ENCODE measurements around the gene SDK1. TPM values are rescaled to one million over a fixed set of nuclear protein-coding genes. Genes with fewer than 3 reads are reported as not detected.

The SDK1 gene
- total RNA-seq, 2 donors from 2014 or later: 19.8 to 32.4 TPM

- H3K27me3 ChIP-seq: no peaks in the 10 kb centered on the region
- DNase-seq (no peak), ATAC-seq (no peak)
- H3K36me3 ChIP-seq (replicated peaks in 1 of 2; ENCODE audit: insufficient read depth in 1 of 2, low read depth in 2 of 2): no peaks in the 10 kb centered on the region
- 82 to 88% methylated on average over 3 of the region's 3 CpGs for WGBS, 2 donors
- H3K27ac ChIP-seq: no peak overlapping the region
- TF ChIP-seq, protein P1, sequence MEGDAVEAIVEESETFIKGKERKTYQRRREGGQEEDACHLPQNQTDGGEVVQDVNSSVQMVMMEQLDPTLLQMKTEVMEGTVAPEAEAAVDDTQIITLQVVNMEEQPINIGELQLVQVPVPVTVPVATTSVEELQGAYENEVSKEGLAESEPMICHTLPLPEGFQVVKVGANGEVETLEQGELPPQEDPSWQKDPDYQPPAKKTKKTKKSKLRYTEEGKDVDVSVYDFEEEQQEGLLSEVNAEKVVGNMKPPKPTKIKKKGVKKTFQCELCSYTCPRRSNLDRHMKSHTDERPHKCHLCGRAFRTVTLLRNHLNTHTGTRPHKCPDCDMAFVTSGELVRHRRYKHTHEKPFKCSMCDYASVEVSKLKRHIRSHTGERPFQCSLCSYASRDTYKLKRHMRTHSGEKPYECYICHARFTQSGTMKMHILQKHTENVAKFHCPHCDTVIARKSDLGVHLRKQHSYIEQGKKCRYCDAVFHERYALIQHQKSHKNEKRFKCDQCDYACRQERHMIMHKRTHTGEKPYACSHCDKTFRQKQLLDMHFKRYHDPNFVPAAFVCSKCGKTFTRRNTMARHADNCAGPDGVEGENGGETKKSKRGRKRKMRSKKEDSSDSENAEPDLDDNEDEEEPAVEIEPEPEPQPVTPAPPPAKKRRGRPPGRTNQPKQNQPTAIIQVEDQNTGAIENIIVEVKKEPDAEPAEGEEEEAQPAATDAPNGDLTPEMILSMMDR (IDR thresholded peaks at IDR 0.05): no peak
- TF ChIP-seq POLR2A (IDR thresholded peaks at IDR 0.05): no peak
- H3K4me1 ChIP-seq: peaks cover 2% of the 10 kb centered on the region
- H3K4me3 ChIP-seq: no peak overlapping the region
- intact Hi-C loops (cut with DNase I): no loop called here
- no peaks in the 10 kb centered on the region for H3K9me3 ChIP-seq
Observed at GRCh38 chr7:3973264-3973663, 672.2 kb downstream of the SDK1 start.

DNA sequence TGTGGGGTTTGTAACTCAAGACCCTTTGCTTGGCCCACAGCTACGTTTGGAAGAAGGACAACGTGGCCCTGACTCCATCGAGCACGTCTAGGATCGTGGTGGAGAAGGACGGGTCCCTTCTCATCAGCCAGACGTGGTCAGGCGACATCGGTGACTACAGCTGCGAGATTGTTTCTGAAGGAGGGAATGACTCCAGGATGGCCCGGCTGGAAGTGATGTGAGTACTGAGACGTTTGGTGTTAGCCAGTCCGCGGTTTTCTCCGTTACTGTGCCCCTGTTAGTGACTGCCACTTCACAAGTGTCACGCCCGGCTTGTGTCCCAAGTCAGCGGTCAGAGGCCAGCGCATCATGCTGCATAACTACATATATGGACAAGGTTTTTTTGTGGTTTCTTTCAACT lies 673.3 kb downstream of the SDK1 start:
- WGBS, 2 donors: 94 to 95% methylated on average over 19 of the region's 19 CpGs
- Histone ChIP-seq H3K27me3 (no peaks in the 10 kb centered on the region), H3K27ac (no peak overlapping the region), H3K4me1 (no peaks in the 10 kb centered on the region), H3K36me3 (replicated peaks in 1 of 2; ENCODE audit: insufficient read depth in 1 of 2, low read depth in 2 of 2) (no peaks in the 10 kb centered on the region), H3K4me3 (no peak overlapping the region), H3K9me3 (no peaks in the 10 kb centered on the region)
- intact Hi-C loops (cut with DNase I): no loop called here
- ATAC-seq (no peak), DNase-seq (no peak)
- TF ChIP-seq, protein P1 (IDR thresholded peaks at IDR 0.05): no peak
- TF ChIP-seq POLR2A (IDR thresholded peaks at IDR 0.05): no peak

DNA sequence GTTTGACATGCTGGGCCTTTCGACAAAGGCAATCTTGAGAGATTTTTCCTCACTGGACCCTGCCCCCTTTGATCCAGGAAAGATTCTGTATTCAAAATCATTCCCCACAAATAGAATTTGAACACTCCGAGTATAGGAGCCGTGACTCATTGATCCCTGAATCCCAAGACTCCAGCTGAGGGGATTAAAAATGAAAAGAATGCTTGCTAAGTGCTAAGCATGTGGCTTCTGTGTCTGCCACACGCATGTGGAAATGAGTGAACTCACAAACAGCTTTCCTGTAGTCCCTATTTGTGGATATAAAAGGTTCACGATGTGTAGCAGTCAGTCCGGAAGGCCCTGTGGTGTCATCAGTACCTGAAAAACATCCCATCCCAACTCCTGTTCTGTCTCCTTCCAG lies 674.3 kb downstream of the SDK1 start:
- Histone ChIP-seq H3K4me3 (no peak overlapping the region), H3K4me1 (no peaks in the 10 kb centered on the region), H3K27me3 (no peaks in the 10 kb centered on the region), H3K9me3 (no peaks in the 10 kb centered on the region), H3K27ac (no peak overlapping the region), H3K36me3 (replicated peaks in 1 of 2; ENCODE audit: insufficient read depth in 1 of 2, low read depth in 2 of 2) (no peaks in the 10 kb centered on the region)
- ATAC-seq: no peak
- intact Hi-C loops (cut with DNase I): no loop called here
- no peak for DNase-seq
- 93% methylated on average over 6 of the region's 6 CpGs for WGBS, 2 donors
- TF ChIP-seq, protein P1 (IDR thresholded peaks at IDR 0.05): no peak
- TF ChIP-seq POLR2A (IDR thresholded peaks at IDR 0.05): no peak

DNA sequence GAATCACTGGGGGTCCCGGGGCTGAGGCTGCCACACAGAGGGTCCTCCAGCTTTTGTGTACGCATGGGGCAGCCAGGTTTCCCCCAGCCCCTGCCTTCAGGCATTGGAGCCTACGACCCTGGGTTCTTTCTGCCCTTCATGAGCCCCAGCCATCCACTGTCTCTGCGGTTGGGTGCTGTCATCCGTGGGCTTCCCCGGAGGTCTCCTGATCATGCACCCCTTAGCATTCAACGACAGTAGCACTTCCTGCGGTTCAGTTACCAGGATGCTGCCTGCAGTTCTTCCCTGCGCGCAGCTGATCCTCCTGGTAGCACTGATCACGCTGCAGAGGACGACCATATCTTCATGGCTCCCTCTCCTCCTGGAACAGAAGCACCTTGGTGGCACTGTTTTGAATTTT lies 676.3 kb downstream of the SDK1 start:
- TF ChIP-seq, protein P1 (IDR thresholded peaks at IDR 0.05): no peak
- no peak for TF ChIP-seq POLR2A (IDR thresholded peaks at IDR 0.05)
- Histone ChIP-seq H3K4me3 (no peak overlapping the region), H3K4me1 (no peaks in the 10 kb centered on the region), H3K36me3 (replicated peaks in 1 of 2; ENCODE audit: insufficient read depth in 1 of 2, low read depth in 2 of 2) (no peaks in the 10 kb centered on the region), H3K27ac (no peak overlapping the region), H3K9me3 (no peaks in the 10 kb centered on the region), H3K27me3 (no peaks in the 10 kb centered on the region)
- 90 to 94% methylated on average over 10 of the region's 12 CpGs for WGBS, 2 donors
- DNase-seq: no peak
- ATAC-seq: no peak
- intact Hi-C loops (cut with DNase I): no loop called here

DNA sequence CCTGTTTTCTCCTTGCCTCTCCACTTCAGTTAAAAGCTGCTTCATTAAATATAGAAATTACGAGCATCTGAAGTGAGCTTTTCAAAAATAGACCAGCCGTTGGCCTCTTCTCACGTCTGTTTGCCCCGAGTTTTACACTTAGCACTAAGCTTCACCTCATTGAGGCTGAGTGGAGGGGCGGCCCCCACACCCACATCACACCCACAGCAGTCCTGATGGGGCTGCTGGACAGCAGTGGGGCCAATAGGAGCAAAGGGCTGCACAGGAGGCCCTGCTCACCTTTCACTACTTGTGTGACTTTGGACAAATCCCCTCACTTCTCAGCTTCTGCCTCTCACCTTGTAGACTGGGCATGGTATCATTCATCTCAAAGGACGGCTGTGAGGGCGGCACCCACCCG lies 677.8 kb downstream of the SDK1 start:
- no peaks in the 10 kb centered on the region for H3K27me3 ChIP-seq

More for the DNA sequence above, 677.8 kb downstream of the SDK1 start:
- Histone ChIP-seq H3K4me1 (no peaks in the 10 kb centered on the region), H3K36me3 (replicated peaks in 1 of 2; ENCODE audit: insufficient read depth in 1 of 2, low read depth in 2 of 2) (no peaks in the 10 kb centered on the region), H3K9me3 (no peaks in the 10 kb centered on the region), H3K27ac (no peak overlapping the region), H3K4me3 (no peak overlapping the region)
- WGBS, 2 donors: 89 to 93% methylated on average over 8 of the region's 8 CpGs
- intact Hi-C loops (cut with DNase I): no loop called here
- no peak for TF ChIP-seq POLR2A (IDR thresholded peaks at IDR 0.05)
- TF ChIP-seq, protein P1 (IDR thresholded peaks at IDR 0.05): no peak
- no peak for DNase-seq
- ATAC-seq: no peak

All from body of pancreas (tissue), 4 donors.